HG02610 (cell line): ENCODE data around the gene CALM3.
"Not testable (repeated sequence)": the region's sequence is repeated elsewhere in the genome, so short reads cannot be mapped to it uniquely, and the experiment has no call there.

Experiments used
- ATAC-seq: cut with Tn5 transposase; IDR thresholded peaks from one replicate; pipeline ENCODE4 v1.9.1; 2021; ENCODE audit warnings: mild to moderate bottlenecking, moderate library complexity; ENCODE audit not compliant: unreplicated experiment

CALM3 gene

GRCh38 chr19:46614114-46614722 is 13.1 kb downstream of the CALM3 start:
- no peak for ATAC-seq

GRCh38 chr19:46615966-46616365 is 14.8 kb downstream of the CALM3 start:
- no peak for ATAC-seq

- no peak for ATAC-seq
Measured at GRCh38 chr19:46616631-46617322, 15.6 kb downstream of the CALM3 start.

GRCh38 chr19:46617601-46618000 is 16.5 kb downstream of the CALM3 start:
- no peak for ATAC-seq

GRCh38 chr19:46618670-46619231 is 17.6 kb downstream of the CALM3 start:
- ATAC-seq = peak; percentile 24

- ATAC-seq = no peak
Measured at GRCh38 chr19:46620267-46620666, 19.1 kb downstream of the CALM3 start.

GRCh38 chr19:46620716-46621115 is 19.6 kb downstream of the CALM3 start:
- ATAC-seq = no peak

GRCh38 chr19:46621191-46622117 is 20.3 kb downstream of the CALM3 start:
- ATAC-seq = no peak

- no peak for ATAC-seq
Measured at GRCh38 chr19:46622118-46622446, 21.0 kb downstream of the CALM3 start.

- ATAC-seq = no peak
Measured at GRCh38 chr19:46623915-46624502, 22.9 kb downstream of the CALM3 start.

- ATAC-seq = no peak
Measured at GRCh38 chr19:46624958-46625661, 24.0 kb downstream of the CALM3 start, which contains the start of gene PTGIR. PTGIR (minus strand) TSS chr19:46625089; CDS start chr19:46624225, 864 bp downstream.

- ATAC-seq = no peak
Measured at GRCh38 chr19:46625731-46626130, 24.6 kb downstream of the CALM3 start.

GRCh38 chr19:46626446-46626845 is 25.3 kb downstream of the CALM3 start:
- ATAC-seq = no peak

GRCh38 chr19:46628970-46629369 is 27.8 kb downstream of the CALM3 start:
- not testable (repeated sequence) for ATAC-seq

GRCh38 chr19:46629546-46630025 is 28.5 kb downstream of the CALM3 start:
- no peak for ATAC-seq

- no peak for ATAC-seq
Measured at GRCh38 chr19:46630586-46631205, 29.6 kb downstream of the CALM3 start.

GRCh38 chr19:46631481-46631880 is 30.4 kb downstream of the CALM3 start:
- no peak for ATAC-seq

- ATAC-seq = no peak
Measured at GRCh38 chr19:46633130-46633529, 32.0 kb downstream of the CALM3 start.

GRCh38 chr19:46634045-46634655 is 33.0 kb downstream of the CALM3 start:
- peak; percentile 47 for ATAC-seq
